GM06990 (cell line): ENCODE data around the gene THSD4.

Experiments
- DNase-seq: peaks from one replicate; pipeline ENCODE4 v3.0.0-alpha.2; 2011; ENCODE audit not compliant: insufficient read length; ENCODE audit errors: extremely low read depth
- H3K27me3 ChIP-seq: replicated peaks from 2 replicates; pipeline ENCODE4 v1.6.0; 2011; ENCODE audit warnings: low read length; ENCODE audit not compliant: control insufficient read depth, insufficient read depth
- H3K36me3 ChIP-seq: 2 replicates; pipeline ENCODE4 v1.5.1; 2011; ENCODE audit warnings: low read length; ENCODE audit not compliant: control insufficient read depth, insufficient read depth
- H3K4me3 ChIP-seq: replicated peaks from 2 replicates; pipeline ENCODE4 v1.5.1; 2011; ENCODE audit warnings: low read depth, mild to moderate bottlenecking, control low read depth, low read length
- TF ChIP-seq, protein P1 (sequence below): IDR thresholded peaks from 2 replicates; pipeline ENCODE4 v1.5.1; 2011; ENCODE audit warnings: low read length, control low read depth, mild to moderate bottlenecking, inconsistent platforms; ENCODE audit not compliant: insufficient read depth, poor library complexity, severe bottlenecking

Gene THSD4

DNA sequence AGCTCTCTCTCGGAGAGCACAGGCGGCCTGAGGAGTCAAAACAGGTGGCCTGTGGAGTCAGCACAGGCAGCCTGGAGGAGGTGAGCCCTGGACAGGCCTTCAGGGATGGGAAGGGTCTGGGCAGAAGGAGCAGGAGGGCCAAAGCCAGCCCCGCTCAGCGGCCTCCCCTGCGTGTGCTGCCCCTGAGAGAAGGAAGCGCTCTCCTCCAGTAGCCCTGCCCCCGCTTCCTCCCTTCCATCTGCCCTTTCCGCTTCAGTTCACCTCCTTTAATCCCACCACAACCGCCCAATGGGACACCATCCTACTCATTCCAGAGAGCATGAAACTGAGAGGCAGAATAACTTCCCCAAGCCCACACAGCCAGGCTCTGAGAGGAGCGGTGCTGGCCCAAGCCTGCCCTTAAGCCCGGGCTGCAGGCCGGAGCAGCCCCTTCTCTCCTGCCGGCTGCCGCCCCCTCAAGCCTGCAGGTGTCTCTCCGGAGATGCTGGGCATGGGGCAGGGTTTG lies 691.9 kb downstream of the THSD4 start:
- Histone ChIP-seq H3K4me3 (no peak overlapping the region), H3K27me3 (no peaks in the 10 kb centered on the region), H3K36me3 (no peaks in the 10 kb centered on the region)
- TF ChIP-seq, protein P1, sequence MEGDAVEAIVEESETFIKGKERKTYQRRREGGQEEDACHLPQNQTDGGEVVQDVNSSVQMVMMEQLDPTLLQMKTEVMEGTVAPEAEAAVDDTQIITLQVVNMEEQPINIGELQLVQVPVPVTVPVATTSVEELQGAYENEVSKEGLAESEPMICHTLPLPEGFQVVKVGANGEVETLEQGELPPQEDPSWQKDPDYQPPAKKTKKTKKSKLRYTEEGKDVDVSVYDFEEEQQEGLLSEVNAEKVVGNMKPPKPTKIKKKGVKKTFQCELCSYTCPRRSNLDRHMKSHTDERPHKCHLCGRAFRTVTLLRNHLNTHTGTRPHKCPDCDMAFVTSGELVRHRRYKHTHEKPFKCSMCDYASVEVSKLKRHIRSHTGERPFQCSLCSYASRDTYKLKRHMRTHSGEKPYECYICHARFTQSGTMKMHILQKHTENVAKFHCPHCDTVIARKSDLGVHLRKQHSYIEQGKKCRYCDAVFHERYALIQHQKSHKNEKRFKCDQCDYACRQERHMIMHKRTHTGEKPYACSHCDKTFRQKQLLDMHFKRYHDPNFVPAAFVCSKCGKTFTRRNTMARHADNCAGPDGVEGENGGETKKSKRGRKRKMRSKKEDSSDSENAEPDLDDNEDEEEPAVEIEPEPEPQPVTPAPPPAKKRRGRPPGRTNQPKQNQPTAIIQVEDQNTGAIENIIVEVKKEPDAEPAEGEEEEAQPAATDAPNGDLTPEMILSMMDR = no peak
- DNase-seq = no peak

DNA sequence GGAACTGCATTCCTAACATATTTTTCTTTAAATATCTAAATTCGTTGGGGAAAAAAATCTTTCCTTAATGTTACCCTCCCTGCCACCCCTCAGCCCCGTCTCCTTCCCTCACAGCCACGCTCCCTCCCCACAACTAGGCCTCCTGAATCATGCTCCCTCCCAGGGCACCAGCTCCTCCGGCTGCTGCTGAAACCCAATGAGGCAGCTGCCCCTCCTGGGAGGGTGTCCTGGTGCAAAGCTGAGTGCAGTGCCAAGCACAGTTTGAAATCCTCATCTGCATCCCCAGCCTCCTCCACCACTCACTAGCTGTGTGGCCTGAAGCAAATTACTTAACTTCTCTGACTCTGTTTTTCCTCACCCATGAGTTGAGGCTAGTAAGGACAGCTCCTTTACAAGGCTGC lies 692.4 kb downstream of the THSD4 start:
- no peak for DNase-seq
- TF ChIP-seq, protein P1 = no peak
- Histone ChIP-seq H3K4me3 (no peak overlapping the region), H3K36me3 (no peaks in the 10 kb centered on the region), H3K27me3 (no peaks in the 10 kb centered on the region)

DNA sequence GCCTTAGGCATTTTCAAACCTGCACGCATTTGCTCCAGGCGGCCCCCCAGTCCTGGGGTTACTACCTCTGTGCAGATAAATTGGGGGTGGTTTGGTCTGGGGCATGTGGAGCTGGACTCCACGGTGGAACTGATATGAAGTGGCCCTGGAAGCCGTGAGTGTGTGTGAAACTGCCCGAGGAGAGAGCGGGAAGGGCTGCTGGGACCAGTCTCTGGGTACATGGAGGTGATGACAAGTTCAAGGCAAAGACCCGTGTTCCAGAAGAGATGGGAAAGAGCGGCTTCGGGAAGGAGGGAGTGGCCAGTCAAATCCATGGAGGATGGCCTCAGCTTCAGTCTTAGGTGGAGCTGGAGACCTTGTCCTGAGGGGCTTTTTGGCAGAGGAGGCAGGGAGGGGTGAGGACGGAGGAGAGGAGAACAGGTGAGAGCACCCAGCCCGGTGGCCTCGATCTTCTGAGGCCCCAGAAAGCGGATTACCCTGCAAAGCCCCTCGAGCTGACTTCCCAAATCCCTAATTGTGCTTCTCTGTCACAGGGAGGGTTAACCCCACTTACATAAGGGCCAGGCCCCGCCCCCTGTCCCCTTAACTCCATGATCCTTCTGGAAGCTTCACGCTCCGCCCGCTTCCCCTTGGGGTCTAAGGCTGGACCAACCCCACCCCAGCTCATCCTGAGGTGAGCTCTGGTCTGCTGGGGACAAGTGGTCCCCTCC lies 693.2 kb downstream of the THSD4 start:
- no peaks in the 10 kb centered on the region for H3K36me3 ChIP-seq
- no peak for DNase-seq
- no peak overlapping the region for H3K4me3 ChIP-seq
- TF ChIP-seq, protein P1 = no peak
- no peaks in the 10 kb centered on the region for H3K27me3 ChIP-seq

DNA sequence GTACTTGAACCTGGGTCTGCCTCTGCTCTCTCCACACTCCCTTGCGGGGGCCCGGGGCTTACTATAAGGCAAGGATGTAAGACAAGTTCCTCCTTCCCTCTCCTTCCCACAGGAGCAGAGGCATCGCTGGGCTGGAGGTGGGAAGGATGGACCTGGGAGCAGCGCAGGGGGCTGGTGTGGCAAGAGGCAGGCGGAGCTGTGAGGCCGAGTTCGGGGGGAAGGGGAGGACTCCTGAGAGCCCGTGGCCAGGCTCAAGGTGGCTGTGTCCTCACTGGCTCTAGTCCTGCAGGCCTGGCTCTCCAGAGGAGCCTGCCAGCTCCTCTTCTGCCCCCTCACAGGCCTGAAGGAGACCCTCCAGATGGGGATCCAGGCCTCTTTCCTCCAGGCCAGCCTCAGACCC lies 694.1 kb downstream of the THSD4 start:
- no peak for DNase-seq
- H3K36me3 ChIP-seq = no peaks in the 10 kb centered on the region
- no peaks in the 10 kb centered on the region for H3K27me3 ChIP-seq
- TF ChIP-seq, protein P1 = no peak
- H3K4me3 ChIP-seq = no peak overlapping the region

DNA sequence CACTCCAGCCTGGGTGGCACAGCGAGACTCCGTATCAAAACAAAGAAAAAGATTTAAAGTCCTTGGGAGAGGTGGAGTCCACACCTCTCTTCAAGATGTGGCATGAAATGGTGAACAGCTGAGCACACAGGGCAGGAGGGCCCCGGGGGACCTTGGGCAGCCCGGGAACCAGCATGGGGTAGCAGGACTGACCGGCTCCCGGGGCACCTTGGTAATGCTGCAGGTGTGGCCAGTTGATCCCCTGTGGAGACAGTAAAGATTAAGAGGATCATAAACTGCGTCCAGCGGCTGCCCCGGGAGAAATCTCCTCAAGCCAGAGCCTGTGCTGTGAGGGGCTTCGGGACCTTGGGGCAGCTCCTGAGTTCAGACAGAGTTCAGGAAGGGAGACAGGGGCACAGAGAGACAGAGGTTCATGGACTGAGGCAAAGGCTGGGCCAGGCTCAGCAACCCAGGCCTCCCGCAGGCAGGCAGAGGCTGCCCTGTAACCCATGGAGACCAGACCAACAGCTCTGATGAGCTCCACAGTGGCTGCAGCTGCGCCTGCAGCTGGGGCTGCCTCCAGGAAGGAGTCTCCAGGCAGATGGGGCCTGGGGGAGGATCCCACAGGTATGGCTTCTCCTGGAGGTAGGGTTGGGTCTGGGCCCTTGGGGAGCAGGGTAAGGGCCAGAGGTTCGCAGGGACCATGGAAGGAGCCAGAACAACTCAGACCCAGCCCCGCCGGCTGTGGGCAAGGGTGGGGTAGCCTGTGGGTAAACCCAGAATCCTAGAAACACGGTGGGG lies 695.2 kb downstream of the THSD4 start, which contains the start of gene NR2E3:
Gene NR2E3, plus strand, starts transcription at position 299 of the 780 bp plus-strand sequence. Its CDS starts 190 bp downstream, at position 489.
- Histone ChIP-seq H3K4me3 (no peak within 1 kb of the TSS), H3K36me3 (no peaks in the 10 kb centered on the region), H3K27me3 (no peaks in the 10 kb centered on the region)
- TF ChIP-seq, protein P1 = no peak
- no peak for DNase-seq
